Measurements from ENCODE around the gene GLRX2. TPM values are rescaled to one million over a fixed set of nuclear protein-coding genes. Genes with fewer than 3 reads are reported as not detected.

Gene GLRX2
- total RNA-seq, 4 donors from 2014 or later = 5.6 to 11.0 (median 8.1) TPM

GRCh38 chr1:193102662-193103061 is 2.6 kb downstream of the GLRX2 start:
- intact Hi-C loops (cut with DNase I; ENCODE audit: low total_unique reads) = no loop called here
- no peak for DNase-seq (ENCODE audit: low spot score in 2 of 2)
- H3K4me3 ChIP-seq (ENCODE audit: low read depth, poor library complexity, severe bottlenecking) = no peak overlapping the region
- no peak for TF ChIP-seq CTCF (IDR thresholded peaks at IDR 0.05)
- TF ChIP-seq POLR2A (IDR thresholded peaks at IDR 0.05) = no peak
- 81 to 88% methylated on average over 5 of the region's 5 CpGs for WGBS, 2 donors

GRCh38 chr1:193094112-193094511 is 11.1 kb downstream of the GLRX2 start:
- intact Hi-C loops (cut with DNase I; ENCODE audit: low total_unique reads) = no loop called here
- DNase-seq (ENCODE audit: low spot score in 2 of 2) = no peak
- TF ChIP-seq CTCF (IDR thresholded peaks at IDR 0.05) = no peak
- TF ChIP-seq POLR2A (IDR thresholded peaks at IDR 0.05) = no peak
- 94 to 95% methylated on average over 11 of the region's 11 CpGs for WGBS, 2 donors
- H3K4me3 ChIP-seq (ENCODE audit: low read depth, poor library complexity, severe bottlenecking) = no peak overlapping the region

- no peak for DNase-seq (ENCODE audit: low spot score in 2 of 2)
- H3K4me3 ChIP-seq (ENCODE audit: low read depth, poor library complexity, severe bottlenecking) = no peak overlapping the region
- WGBS, 2 donors = 53 to 55% methylated on average over 1 of the region's 1 CpG
- intact Hi-C loops (cut with DNase I; ENCODE audit: low total_unique reads) = no loop called here
- TF ChIP-seq CTCF (IDR thresholded peaks at IDR 0.05) (no peak), POLR2A (IDR thresholded peaks at IDR 0.05) (no peak)
Measured at GRCh38 chr1:193090865-193091264, 14.3 kb downstream of the GLRX2 start.

- DNase-seq (ENCODE audit: low spot score in 2 of 2) = no peak
- TF ChIP-seq CTCF (IDR thresholded peaks at IDR 0.05) (no peak), POLR2A (IDR thresholded peaks at IDR 0.05) (no peak)
- intact Hi-C loops (cut with DNase I; ENCODE audit: low total_unique reads) = no loop called here
- WGBS, 2 donors = 47 to 52% methylated on average over 3 of the region's 3 CpGs
- no peak overlapping the region for H3K4me3 ChIP-seq (ENCODE audit: low read depth, poor library complexity, severe bottlenecking)
Measured at GRCh38 chr1:193087893-193088292, 17.3 kb downstream of the GLRX2 start.

- 88 to 90% methylated on average over 3 of the region's 3 CpGs for WGBS, 2 donors
- TF ChIP-seq POLR2A (IDR thresholded peaks at IDR 0.05) = no peak
- no peak for TF ChIP-seq CTCF (IDR thresholded peaks at IDR 0.05)
- intact Hi-C loops (cut with DNase I; ENCODE audit: low total_unique reads) = no loop called here
- no peak overlapping the region for H3K4me3 ChIP-seq (ENCODE audit: low read depth, poor library complexity, severe bottlenecking)
- no peak for DNase-seq (ENCODE audit: low spot score in 2 of 2)
Measured at GRCh38 chr1:193086342-193086741, 18.9 kb downstream of the GLRX2 start.

- no peak for TF ChIP-seq POLR2A (IDR thresholded peaks at IDR 0.05)
- no peak for TF ChIP-seq CTCF (IDR thresholded peaks at IDR 0.05)
- DNase-seq (ENCODE audit: low spot score in 2 of 2) = no peak
- intact Hi-C loops (cut with DNase I; ENCODE audit: low total_unique reads) = no loop called here
- 83 to 89% methylated on average over 1 of the region's 1 CpG for WGBS, 2 donors
- H3K4me3 ChIP-seq (ENCODE audit: low read depth, poor library complexity, severe bottlenecking) = no peak overlapping the region
Measured at GRCh38 chr1:193085263-193085662, 20.0 kb downstream of the GLRX2 start.
